Measurements from ENCODE around the gene INPP5K.
A peak's percentile ranks its signal among the peaks of the same experiment; 100 is the strongest.
"Not testable (repeated sequence)": the region's sequence is repeated elsewhere in the genome, so short reads cannot be mapped to it uniquely, and the experiment has no call there.

The INPP5K gene

GRCh38 chr17:1511756-1512321 lies 4.6 kb downstream of the INPP5K start:
- Histone ChIP-seq H3K4me1 (ENCODE audit: control insufficient read depth, insufficient read depth, low read length) (peaks cover 49% of the 10 kb centered on the region), H3K36me3 (ENCODE audit: control insufficient read depth, insufficient read depth, low read length) (peaks cover 9% of the 10 kb centered on the region)

GRCh38 chr17:1511290-1511689 lies 5.1 kb downstream of the INPP5K start:
- Histone ChIP-seq H3K9ac (ENCODE audit: low read length) (peak overlapping the region; percentile 47), H3K36me3 (ENCODE audit: control insufficient read depth, insufficient read depth, low read length) (peaks cover 9% of the 10 kb centered on the region), H3K9me3 (ENCODE audit: control insufficient read depth, low read length) (no peaks in the 10 kb centered on the region), H3K4me3 (ENCODE audit: low read length) (no peak overlapping the region), H3K27me3 (ENCODE audit: control insufficient read depth, insufficient read depth, low read length) (no peaks in the 10 kb centered on the region), H3K4me1 (ENCODE audit: control insufficient read depth, insufficient read depth, low read length) (peaks cover 49% of the 10 kb centered on the region)

More at GRCh38 chr17:1511756-1512321, 4.6 kb downstream of the INPP5K start:
- Histone ChIP-seq H3K4me3 (ENCODE audit: low read length) (no peak overlapping the region), H3K27me3 (ENCODE audit: control insufficient read depth, insufficient read depth, low read length) (no peaks in the 10 kb centered on the region), H3K9ac (ENCODE audit: low read length) (peak overlapping the region; percentile 47), H3K9me3 (ENCODE audit: control insufficient read depth, low read length) (no peaks in the 10 kb centered on the region)

- Histone ChIP-seq H3K4me3 (ENCODE audit: low read length) (no peak overlapping the region), H3K36me3 (ENCODE audit: control insufficient read depth, insufficient read depth, low read length) (peaks cover 9% of the 10 kb centered on the region), H3K9ac (ENCODE audit: low read length) (no peak overlapping the region), H3K27me3 (ENCODE audit: control insufficient read depth, insufficient read depth, low read length) (no peaks in the 10 kb centered on the region), H3K9me3 (ENCODE audit: control insufficient read depth, low read length) (no peaks in the 10 kb centered on the region), H3K4me1 (ENCODE audit: control insufficient read depth, insufficient read depth, low read length) (peaks cover 36% of the 10 kb centered on the region)
These were observed 7.0 kb downstream of the INPP5K start for GRCh38 chr17:1509290-1509881.

GRCh38 chr17:1508709-1509108 lies 7.7 kb downstream of the INPP5K start:
- H3K4me1 ChIP-seq (ENCODE audit: control insufficient read depth, insufficient read depth, low read length), result peaks cover 36% of the 10 kb centered on the region
- H3K9ac ChIP-seq (ENCODE audit: low read length); H3K36me3 ChIP-seq (ENCODE audit: control insufficient read depth, insufficient read depth, low read length); H3K4me3 ChIP-seq (ENCODE audit: low read length); H3K27me3 ChIP-seq (ENCODE audit: control insufficient read depth, insufficient read depth, low read length); H3K9me3 ChIP-seq (ENCODE audit: control insufficient read depth, low read length): not testable (repeated sequence)

DNA sequence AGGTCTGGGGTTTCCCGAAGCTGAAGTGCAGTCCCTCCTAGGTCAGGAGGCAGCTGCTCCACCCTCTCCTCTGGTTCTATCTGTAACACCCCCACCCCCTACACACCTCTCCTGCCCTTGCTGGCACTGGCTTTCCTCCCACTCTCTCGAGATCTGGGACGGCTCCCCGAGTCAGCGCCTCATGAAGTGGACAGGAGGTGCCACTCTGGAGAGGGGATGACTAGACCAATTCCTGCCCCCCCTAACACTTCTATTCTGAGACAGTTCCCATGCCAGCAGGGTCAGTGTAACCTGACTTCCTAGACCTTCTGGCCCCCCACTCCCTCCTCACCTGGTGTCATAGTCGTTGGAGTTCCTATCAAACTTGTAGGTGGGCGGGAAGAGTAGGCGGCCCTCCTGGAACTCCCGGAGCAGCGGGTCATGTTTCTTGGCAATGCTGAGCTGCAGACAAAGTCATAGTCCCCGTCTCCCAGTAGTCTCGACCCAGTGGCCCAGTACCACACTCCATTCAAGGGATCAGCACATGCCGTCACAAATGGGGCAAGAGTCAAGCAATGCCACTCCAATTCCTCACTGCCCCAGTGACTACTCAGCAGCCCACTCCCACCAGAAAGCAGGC lies 9.7 kb downstream of the INPP5K start:
- Histone ChIP-seq H3K36me3 (ENCODE audit: control insufficient read depth, insufficient read depth, low read length) (no peaks in the 10 kb centered on the region), H3K9me3 (ENCODE audit: control insufficient read depth, low read length) (no peaks in the 10 kb centered on the region), H3K27me3 (ENCODE audit: control insufficient read depth, insufficient read depth, low read length) (no peaks in the 10 kb centered on the region), H3K9ac (ENCODE audit: low read length) (no peak overlapping the region), H3K4me1 (ENCODE audit: control insufficient read depth, insufficient read depth, low read length) (peaks cover 23% of the 10 kb centered on the region), H3K4me3 (ENCODE audit: low read length) (no peak overlapping the region)

- H3K9me3 ChIP-seq (ENCODE audit: control insufficient read depth, low read length), result no peaks in the 10 kb centered on the region
- H3K27me3 ChIP-seq (ENCODE audit: control insufficient read depth, insufficient read depth, low read length), result no peaks in the 10 kb centered on the region
- no peak overlapping the region for H3K4me3 ChIP-seq (ENCODE audit: low read length)
- peaks cover 13% of the 10 kb centered on the region for H3K4me1 ChIP-seq (ENCODE audit: control insufficient read depth, insufficient read depth, low read length)
- H3K9ac ChIP-seq (ENCODE audit: low read length), result no peak overlapping the region
- no peaks in the 10 kb centered on the region for H3K36me3 ChIP-seq (ENCODE audit: control insufficient read depth, insufficient read depth, low read length)
These were observed 10.8 kb downstream of the INPP5K start for GRCh38 chr17:1505586-1505985.

DNA sequence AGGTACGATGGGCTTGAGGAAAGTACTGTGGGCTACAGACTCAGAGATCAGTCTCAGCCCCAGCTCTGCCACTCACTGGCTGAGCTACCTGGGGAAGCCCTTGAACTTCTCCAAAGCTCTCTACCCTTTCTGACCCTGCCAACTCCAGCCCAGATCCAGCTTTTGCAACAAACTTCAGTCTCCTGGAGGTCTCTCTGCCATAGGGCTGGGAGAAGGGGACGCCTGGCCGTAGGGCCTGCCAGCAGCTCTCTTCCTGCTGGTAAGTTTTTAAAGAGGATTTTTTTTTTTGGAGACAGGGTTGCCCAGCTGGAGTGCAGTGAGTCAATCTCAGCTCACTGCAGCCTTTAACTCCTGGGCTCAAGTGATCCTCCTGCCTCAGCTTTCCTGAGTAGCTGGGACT lies 11.5 kb downstream of the INPP5K start:
- no peaks in the 10 kb centered on the region for H3K9me3 ChIP-seq (ENCODE audit: control insufficient read depth, low read length)
- no peaks in the 10 kb centered on the region for H3K27me3 ChIP-seq (ENCODE audit: control insufficient read depth, insufficient read depth, low read length)
- no peaks in the 10 kb centered on the region for H3K36me3 ChIP-seq (ENCODE audit: control insufficient read depth, insufficient read depth, low read length)
- no peak overlapping the region for H3K9ac ChIP-seq (ENCODE audit: low read length)
- no peak overlapping the region for H3K4me3 ChIP-seq (ENCODE audit: low read length)
- peaks cover 10% of the 10 kb centered on the region for H3K4me1 ChIP-seq (ENCODE audit: control insufficient read depth, insufficient read depth, low read length)

DNA sequence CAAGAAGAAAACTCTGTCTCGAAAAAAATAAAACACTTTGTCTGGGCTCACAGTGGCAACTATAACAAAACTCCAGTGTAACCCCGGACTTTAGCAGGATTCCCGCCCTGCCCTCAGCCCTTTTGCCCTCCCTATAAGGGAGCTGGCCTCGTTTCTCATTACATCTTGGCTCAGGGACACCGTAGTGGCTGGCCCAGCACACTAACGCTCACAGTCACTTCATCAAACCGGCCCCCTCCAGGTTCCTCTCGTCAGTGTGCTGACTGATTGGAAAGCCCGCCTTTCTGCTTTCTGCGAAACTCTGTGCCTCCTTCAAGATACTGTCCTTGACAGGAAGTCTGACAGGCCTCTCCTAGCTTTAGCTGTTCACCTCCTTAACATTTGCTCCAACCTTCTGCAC lies 12.7 kb downstream of the INPP5K start:
- H3K9ac ChIP-seq (ENCODE audit: low read length), result no peak overlapping the region
- no peaks in the 10 kb centered on the region for H3K36me3 ChIP-seq (ENCODE audit: control insufficient read depth, insufficient read depth, low read length)
- H3K4me1 ChIP-seq (ENCODE audit: control insufficient read depth, insufficient read depth, low read length), result no peaks in the 10 kb centered on the region
- no peaks in the 10 kb centered on the region for H3K27me3 ChIP-seq (ENCODE audit: control insufficient read depth, insufficient read depth, low read length)
- no peaks in the 10 kb centered on the region for H3K9me3 ChIP-seq (ENCODE audit: control insufficient read depth, low read length)
- no peak overlapping the region for H3K4me3 ChIP-seq (ENCODE audit: low read length)

- Histone ChIP-seq H3K36me3 (ENCODE audit: control insufficient read depth, insufficient read depth, low read length) (peaks cover 15% of the 10 kb centered on the region), H3K9ac (ENCODE audit: low read length) (no peak overlapping the region), H3K27me3 (ENCODE audit: control insufficient read depth, insufficient read depth, low read length) (no peaks in the 10 kb centered on the region), H3K4me3 (ENCODE audit: low read length) (no peak overlapping the region), H3K9me3 (ENCODE audit: control insufficient read depth, low read length) (no peaks in the 10 kb centered on the region), H3K4me1 (ENCODE audit: control insufficient read depth, insufficient read depth, low read length) (no peaks in the 10 kb centered on the region)
These were observed 17.5 kb downstream of the INPP5K start for GRCh38 chr17:1498869-1499268.

DNA sequence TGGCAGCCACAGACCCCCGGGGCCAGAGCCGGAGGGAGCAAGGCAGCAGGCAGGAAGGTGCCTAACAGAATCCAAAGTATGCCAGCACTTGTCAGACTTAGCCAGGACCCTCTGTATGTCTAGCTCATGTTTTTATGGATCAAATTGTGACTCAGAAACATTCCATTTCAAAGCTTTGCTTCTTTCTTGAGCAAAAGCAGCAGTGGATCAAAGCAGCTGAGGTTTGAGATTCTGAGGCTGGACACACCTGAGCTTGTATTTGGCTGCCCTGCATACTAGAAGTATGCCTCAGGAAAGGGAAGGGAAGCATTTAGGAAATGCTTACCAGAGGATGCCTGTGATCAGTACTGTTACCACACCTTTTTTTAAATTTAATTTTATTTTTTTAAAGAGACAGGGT lies 18.2 kb downstream of the INPP5K start:
- Histone ChIP-seq H3K9ac (ENCODE audit: low read length) (no peak overlapping the region), H3K27me3 (ENCODE audit: control insufficient read depth, insufficient read depth, low read length) (no peaks in the 10 kb centered on the region), H3K4me1 (ENCODE audit: control insufficient read depth, insufficient read depth, low read length) (peaks cover 5% of the 10 kb centered on the region), H3K36me3 (ENCODE audit: control insufficient read depth, insufficient read depth, low read length) (peaks cover 15% of the 10 kb centered on the region), H3K4me3 (ENCODE audit: low read length) (no peak overlapping the region), H3K9me3 (ENCODE audit: control insufficient read depth, low read length) (no peaks in the 10 kb centered on the region)

DNA sequence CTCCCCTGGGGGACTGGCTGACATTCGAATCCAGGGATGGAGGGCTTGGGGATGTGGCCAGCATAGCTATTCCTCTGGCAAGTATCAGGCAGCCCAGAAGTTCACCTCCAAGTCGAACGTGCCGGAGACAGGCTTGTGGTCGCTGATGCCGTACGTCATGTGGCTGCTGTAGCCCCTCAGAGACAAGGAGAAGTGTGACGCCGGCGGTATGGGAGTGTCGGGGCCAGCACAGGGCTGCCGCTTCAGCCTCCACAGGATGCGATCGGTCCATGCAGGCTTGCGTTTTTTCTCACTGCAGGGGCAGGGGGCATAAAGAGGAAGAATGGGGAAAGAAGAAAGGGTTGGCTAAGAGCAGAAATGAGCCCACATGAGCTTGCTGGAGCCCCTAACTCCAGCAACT lies 18.6 kb downstream of the INPP5K start:
- no peaks in the 10 kb centered on the region for H3K9me3 ChIP-seq (ENCODE audit: control insufficient read depth, low read length)
- H3K9ac ChIP-seq (ENCODE audit: low read length), result no peak overlapping the region
- no peak overlapping the region for H3K4me3 ChIP-seq (ENCODE audit: low read length)
- H3K27me3 ChIP-seq (ENCODE audit: control insufficient read depth, insufficient read depth, low read length), result no peaks in the 10 kb centered on the region
- peaks cover 9% of the 10 kb centered on the region for H3K4me1 ChIP-seq (ENCODE audit: control insufficient read depth, insufficient read depth, low read length)
- H3K36me3 ChIP-seq (ENCODE audit: control insufficient read depth, insufficient read depth, low read length), result peaks cover 15% of the 10 kb centered on the region

DNA sequence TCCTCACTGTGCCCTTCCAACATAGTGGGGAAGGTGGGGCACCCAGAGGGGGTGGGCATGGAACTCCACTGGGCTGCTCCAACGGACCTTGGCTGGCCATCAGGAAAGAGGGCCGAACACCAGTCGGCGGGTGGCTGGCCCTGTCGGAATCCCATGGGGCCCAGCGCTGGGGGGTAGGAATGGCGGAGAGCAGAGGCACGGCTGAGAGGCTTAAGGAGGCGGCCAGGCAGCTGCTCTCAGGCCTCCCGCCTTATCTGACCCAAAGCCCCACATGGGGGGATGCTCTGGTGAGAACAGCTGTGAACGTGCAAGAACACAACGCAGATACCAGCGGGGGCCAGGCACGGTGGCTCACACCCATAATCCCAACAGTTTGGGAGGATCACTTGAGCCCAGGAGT lies 19.5 kb downstream of the INPP5K start:
- Histone ChIP-seq H3K27me3 (ENCODE audit: control insufficient read depth, insufficient read depth, low read length) (no peaks in the 10 kb centered on the region), H3K9ac (ENCODE audit: low read length) (no peak overlapping the region), H3K4me3 (ENCODE audit: low read length) (no peak overlapping the region), H3K36me3 (ENCODE audit: control insufficient read depth, insufficient read depth, low read length) (peaks cover 15% of the 10 kb centered on the region), H3K4me1 (ENCODE audit: control insufficient read depth, insufficient read depth, low read length) (peaks cover 19% of the 10 kb centered on the region), H3K9me3 (ENCODE audit: control insufficient read depth, low read length) (no peaks in the 10 kb centered on the region)
